HCT116 (cell line): Measurements from ENCODE around the gene PNMA8C.

Source experiments
- EZH2phosphoT487 ChIP-seq: fragments of 200-600 bp; IDR thresholded peaks from 2 replicates; pipeline ENCODE4 v1.6.1; 2018; ENCODE audit warnings: antibody characterized with exemption, borderline replicate concordance
- POLR2A ChIP-seq: IDR thresholded peaks from 2 replicates; pipeline ENCODE4 v1.7.0; 2011; ENCODE audit warnings: borderline replicate concordance; ENCODE audit not compliant: insufficient read depth, insufficient read length; ENCODE audit errors: extremely low read depth
- POLR2AphosphoS5 ChIP-seq: IDR thresholded peaks from 2 replicates; pipeline ENCODE4 v1.6.1; 2011; ENCODE audit warnings: mild to moderate bottlenecking, low read depth, low read length, moderate library complexity
- TF ChIP-seq, protein P1 (sequence below): IDR thresholded peaks from 2 replicates; pipeline ENCODE4 v1.6.1; 2012

DNA sequence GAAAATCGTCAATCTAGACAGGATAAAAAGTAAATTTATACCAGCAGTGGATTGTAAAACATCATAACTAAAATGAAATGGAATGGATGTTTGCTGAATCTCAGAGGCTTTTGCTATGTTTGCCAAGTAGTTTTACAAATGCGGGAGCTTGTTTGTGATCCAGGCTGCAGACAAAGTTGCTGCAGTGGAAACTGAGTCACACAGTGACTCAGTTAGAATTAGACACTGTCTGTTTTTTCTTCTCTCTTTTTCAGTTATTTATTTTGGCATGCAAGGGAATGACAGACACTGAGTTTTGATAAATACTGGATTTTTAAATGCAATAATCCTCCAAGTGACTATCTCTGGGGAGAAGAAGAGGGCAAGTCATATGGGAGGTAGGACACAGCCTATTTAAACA is 47.2 kb upstream of the PNMA8C start:
- TF ChIP-seq POLR2AphosphoS5 (no peak), POLR2A (no peak), EZH2phosphoT487 (no peak)
- TF ChIP-seq, protein P1, sequence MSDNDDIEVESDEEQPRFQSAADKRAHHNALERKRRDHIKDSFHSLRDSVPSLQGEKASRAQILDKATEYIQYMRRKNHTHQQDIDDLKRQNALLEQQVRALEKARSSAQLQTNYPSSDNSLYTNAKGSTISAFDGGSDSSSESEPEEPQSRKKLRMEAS = no peak
